Measurements from ENCODE around the gene BPIFA2.

The BPIFA2 gene

DNA sequence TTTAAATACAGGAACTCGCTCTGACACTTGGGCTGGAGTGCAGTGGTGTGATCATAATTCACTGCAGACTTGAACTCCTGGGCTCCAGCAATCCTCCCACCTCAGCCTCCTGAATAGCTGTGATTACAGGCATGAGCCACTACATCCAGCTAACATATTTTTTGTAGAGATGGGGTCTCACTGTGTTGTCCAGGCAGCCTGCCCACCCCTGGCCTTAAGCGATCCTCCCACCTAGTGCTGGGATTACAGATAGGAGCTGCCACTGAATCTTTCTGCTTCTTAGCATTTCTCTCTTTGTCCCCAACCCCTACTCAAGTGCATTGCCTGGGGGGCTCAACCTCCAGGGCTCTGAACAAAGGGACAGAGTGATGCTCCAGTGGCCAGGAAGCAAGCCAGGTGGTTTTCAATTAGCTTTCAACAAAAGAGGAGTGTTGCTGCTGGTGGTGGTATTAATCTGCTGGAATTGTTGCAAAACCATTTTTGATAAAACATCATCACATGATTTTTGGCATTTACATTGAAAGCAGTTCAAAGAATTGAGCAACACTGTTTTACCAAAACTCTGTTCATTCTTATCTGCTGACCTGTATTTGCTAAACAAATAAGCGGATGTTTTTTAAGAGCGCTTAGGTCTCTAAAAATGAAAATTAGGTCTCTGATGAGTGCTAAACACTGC is 40.4 kb upstream of the BPIFA2 start:
- no peak for DNase-seq (ENCODE audit: low spot score)
- Histone ChIP-seq H3K27ac (no peak overlapping the region), H3K4me3 (no peak overlapping the region)
- TF ChIP-seq, protein P1, sequence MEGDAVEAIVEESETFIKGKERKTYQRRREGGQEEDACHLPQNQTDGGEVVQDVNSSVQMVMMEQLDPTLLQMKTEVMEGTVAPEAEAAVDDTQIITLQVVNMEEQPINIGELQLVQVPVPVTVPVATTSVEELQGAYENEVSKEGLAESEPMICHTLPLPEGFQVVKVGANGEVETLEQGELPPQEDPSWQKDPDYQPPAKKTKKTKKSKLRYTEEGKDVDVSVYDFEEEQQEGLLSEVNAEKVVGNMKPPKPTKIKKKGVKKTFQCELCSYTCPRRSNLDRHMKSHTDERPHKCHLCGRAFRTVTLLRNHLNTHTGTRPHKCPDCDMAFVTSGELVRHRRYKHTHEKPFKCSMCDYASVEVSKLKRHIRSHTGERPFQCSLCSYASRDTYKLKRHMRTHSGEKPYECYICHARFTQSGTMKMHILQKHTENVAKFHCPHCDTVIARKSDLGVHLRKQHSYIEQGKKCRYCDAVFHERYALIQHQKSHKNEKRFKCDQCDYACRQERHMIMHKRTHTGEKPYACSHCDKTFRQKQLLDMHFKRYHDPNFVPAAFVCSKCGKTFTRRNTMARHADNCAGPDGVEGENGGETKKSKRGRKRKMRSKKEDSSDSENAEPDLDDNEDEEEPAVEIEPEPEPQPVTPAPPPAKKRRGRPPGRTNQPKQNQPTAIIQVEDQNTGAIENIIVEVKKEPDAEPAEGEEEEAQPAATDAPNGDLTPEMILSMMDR (IDR thresholded peaks at IDR 0.05), result no peak

DNA sequence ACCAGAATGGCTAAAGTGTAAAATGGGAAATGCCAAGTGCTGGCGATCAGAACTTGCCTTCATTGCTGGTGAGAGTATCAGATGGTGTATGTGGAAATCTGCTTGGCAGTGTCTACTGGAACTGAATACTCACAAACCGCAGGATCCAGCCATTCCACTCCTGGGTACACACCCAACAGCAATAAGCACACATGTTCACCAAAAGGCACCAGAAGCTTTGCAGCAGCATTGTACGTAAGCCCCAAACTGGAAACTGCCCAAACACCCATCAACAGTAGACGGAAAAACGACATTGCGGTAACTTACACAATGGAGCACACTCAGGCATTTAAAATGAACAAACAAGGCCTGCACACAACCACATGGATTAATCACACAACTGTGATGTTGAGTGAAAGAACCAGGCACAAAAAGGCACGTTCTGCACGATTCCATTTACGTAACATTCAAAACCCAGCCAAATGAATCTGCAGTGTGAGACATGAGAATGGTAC is 37.3 kb upstream of the BPIFA2 start:
- TF ChIP-seq, protein P1 (IDR thresholded peaks at IDR 0.05), result no peak
- Histone ChIP-seq H3K4me3 (no peak overlapping the region), H3K27ac (no peak overlapping the region)
- no peak for DNase-seq (ENCODE audit: low spot score)

DNA sequence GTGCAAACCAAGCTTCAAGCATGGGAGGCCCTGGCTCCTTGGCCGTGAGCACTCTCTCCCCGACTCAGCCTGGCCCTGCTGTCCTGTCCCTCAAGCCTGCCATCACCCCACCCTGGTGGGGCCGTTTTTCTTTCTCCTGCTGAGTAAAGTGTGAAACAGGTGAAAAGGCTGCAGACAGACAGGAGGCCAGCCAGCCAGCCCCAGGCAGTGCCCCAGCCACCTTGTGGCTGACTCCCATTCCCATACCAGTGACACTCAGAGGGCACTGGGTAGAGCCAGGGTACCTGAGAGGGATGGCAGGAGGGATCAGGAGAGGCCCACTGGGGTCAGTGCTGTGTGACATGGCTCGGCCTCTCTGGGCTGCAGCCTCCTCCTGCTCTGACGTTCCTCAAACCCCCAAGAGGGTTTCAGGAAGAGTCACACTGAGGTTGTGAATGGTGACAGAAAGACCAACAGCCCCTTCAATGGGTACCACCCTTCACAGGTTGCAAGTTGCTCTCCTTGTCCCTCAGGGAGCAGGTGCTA is 35.9 kb upstream of the BPIFA2 start:
- no peak for DNase-seq (ENCODE audit: low spot score)

DNA sequence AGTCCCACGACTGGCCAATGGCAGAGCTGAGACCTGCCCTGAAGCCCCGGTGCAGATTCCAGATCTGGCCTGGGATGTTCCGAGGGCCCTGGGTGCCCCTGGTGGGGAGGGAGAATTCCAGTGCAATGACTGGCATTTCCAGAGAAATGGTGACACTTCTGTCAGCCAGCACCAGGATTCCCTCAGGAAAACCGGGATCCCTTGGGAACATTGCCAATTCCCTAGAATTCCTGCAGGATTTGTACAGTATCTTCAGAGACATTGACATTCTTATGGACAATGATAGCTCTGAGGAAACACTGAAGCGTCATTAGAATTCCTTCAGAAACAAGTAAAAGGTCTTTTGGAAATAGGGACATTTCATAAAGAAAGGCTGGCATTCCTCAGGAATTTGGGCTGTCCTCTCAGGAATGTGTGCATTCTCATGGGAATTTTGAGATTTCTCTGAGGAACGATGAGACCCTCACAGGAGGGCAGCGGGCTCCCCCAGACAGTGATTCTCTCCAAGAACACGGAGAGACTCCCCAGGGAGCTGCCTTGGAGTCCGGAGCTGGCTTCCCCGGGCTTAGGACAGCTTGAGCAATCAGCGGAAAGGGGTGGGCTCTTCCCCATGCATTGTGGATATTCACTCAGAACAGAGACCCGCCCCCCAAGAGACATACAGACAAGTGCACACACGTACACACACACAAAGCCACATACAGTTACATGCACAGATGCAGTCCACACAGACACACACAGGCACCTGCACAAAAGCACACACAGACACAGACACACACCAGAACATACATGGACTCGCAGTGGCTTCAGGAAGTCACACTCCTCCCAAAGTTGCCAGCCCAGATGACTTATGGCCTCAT is 35.2 kb upstream of the BPIFA2 start:
- TF ChIP-seq, protein P1 (IDR thresholded peaks at IDR 0.05), result no peak
- DNase-seq (ENCODE audit: low spot score), result no peak
- H3K27ac ChIP-seq, result no peak overlapping the region

More for the DNA sequence above, 35.9 kb upstream of the BPIFA2 start:
- no peak overlapping the region for H3K4me3 ChIP-seq
- no peak overlapping the region for H3K27ac ChIP-seq
- TF ChIP-seq, protein P1 (IDR thresholded peaks at IDR 0.05), result no peak

DNA sequence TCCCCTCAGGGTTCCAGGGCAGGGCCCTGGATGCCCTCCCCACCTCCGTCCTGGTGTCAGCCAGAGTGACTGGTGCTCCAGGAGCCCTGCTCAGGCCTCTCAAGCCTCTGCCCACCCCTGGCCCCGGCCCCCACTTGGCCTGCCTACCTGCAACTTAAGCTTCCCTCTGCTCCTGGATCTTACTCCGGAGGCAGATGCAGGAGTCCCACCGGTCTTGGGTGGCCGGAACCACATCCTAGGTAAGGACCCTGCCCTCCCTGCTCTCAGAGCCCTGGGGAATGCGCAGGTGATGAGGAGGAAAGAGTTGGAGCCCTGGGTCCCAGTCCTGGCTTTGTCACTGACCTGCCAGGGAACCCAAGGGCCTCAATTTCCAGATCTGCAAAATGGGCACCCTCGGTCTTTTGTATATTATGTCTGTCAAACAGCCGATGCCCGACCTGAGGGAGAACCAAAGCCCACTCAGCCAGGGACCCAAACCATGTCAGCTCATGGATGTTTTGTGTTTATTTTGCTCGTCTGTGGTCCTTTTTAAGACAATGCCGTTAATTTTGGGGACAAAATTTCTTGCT is 34.5 kb upstream of the BPIFA2 start:
- no peak overlapping the region for H3K27ac ChIP-seq
- H3K4me3 ChIP-seq, result no peak overlapping the region
- TF ChIP-seq, protein P1 (IDR thresholded peaks at IDR 0.05), result no peak
- DNase-seq (ENCODE audit: low spot score), result no peak

More for the DNA sequence above, 35.2 kb upstream of the BPIFA2 start:
- no peak overlapping the region for H3K4me3 ChIP-seq

DNA sequence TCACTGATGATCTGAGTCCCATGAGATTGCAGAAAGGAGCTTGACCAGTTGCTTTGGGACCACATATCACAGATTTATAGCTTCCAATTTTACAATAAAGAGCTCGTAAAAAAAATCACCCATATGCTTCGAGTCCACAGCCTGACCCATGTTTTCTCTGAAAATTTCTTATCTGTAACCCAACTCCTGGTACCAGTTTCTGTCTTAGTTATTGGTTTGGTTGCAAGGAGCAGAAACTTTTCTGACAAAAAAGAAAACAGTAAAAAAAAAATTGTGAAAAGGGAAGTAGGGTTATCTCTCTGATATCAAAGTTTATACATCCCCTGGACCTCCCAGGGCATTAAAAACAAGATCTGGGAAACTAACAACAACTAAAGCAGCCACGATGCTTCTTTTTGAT is 30.8 kb upstream of the BPIFA2 start:
- Histone ChIP-seq H3K4me3 (no peak overlapping the region), H3K27ac (no peak overlapping the region)
- TF ChIP-seq, protein P1 (IDR thresholded peaks at IDR 0.05), result no peak
- DNase-seq (ENCODE audit: low spot score), result no peak
